Neural crest cell (in vitro differentiated cells): ENCODE results near the gene HLA-DRB1. TPM values are rescaled to one million over a fixed set of nuclear protein-coding genes. Genes with fewer than 3 reads are reported as not detected.
"Not testable (repeated sequence)": the region's sequence is repeated elsewhere in the genome, so short reads cannot be mapped to it uniquely, and the experiment has no call there.

Experiments
- DNase-seq: peaks from one replicate; pipeline ENCODE4 v3.0.0; 2021; ENCODE audit warnings: low read depth, mixed read lengths, low spot score
- H3K27ac Mint-ChIP-seq: one replicate; pipeline ENCODE4 v1.8.0; 2021; ENCODE audit warnings: mild to moderate bottlenecking, mixed read lengths; ENCODE audit not compliant: unreplicated experiment
- H3K27me3 Mint-ChIP-seq: 2 replicates; pipeline ENCODE4 v1.8.0; 2021; ENCODE audit warnings: low read depth, mild to moderate bottlenecking, mixed read lengths
- H3K36me3 Mint-ChIP-seq: 2 replicates; pipeline ENCODE4 v1.8.0; 2021; ENCODE audit warnings: low read depth, mild to moderate bottlenecking, mixed read lengths
- H3K4me1 Mint-ChIP-seq: 2 replicates; pipeline ENCODE4 v1.8.0; 2021; ENCODE audit warnings: mixed read lengths
- H3K4me3 Mint-ChIP-seq: one replicate; pipeline ENCODE4 v1.8.0; 2021; ENCODE audit warnings: mild to moderate bottlenecking, mixed read lengths
- H3K9me3 Mint-ChIP-seq: 2 replicates; pipeline ENCODE4 v1.8.0; 2021; ENCODE audit warnings: mixed read lengths
- long read RNA-seq: library from polyadenylated mRNA; unstranded; transcript quantifications from one replicate; pipeline ENCODE4 v2.0.0, GENCODE V29; 2020
- total RNA-seq: library from RNA; stranded (reverse); gene quantifications from 2 replicates; pipeline ENCODE4 v1.2.1, GENCODE V29; 2021
- TF ChIP-seq, protein P1 (sequence below): fragments of 200-600 bp; sonication (generic); conservative IDR thresholded peaks from 2 replicates; pipeline ENCODE4 v1.5.0; 2021; ENCODE audit warnings: antibody characterized with exemption, mild to moderate bottlenecking

Gene HLA-DRB1
- 0.66 and 0.84 TPM in 2 replicates for total RNA-seq
- long read RNA-seq, result 0 reads

DNA sequence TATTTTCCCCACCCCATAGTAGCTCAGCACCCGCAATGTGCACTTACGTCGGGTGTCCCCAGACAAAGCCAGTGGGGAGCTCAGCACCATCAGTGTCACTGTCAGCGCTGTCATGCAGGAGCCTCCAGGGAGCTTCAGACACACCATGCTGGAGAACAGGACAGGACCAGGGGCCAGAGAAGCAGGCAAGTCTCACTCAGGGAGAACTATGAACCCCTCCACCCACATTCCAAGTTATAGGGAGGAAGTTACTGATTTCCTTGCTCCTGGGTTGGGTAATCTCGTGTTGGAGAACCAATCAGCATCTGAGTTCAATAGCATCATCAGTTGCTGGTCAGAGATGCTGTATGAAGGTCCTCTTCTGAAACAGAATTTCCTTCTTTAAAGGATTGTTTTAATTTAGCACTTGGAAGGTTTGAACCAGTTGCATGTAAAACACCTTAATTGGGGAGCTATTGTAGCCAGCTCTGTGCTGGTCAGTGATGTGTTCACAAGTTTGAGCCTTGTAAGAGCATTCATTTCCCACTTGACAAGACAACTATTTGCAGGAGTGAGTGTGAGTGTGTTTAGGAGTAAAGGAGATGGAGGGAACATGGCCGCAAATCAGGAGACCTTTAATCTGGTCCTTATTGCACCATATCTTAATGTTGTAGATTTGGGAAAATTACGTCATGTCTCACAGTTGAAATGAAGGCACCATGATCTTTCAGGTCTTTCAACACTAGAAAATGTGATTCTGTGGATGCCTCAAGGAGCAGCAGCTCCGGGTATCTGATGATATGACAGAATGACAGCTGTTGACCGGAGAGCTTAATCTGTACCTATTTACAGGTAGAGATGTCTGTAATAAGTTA lies at the start of gene HLA-DRB1:
Gene HLA-DRB1, minus strand, starts transcription at position 253 of the 854 bp plus-strand sequence. Its CDS starts 106 bp downstream, at position 147.
- Mint-ChIP-seq H3K9me3 (no peaks in the 10 kb centered on the region), H3K4me1 (no peaks in the 10 kb centered on the region), H3K27me3 (peaks cover 28% of the 10 kb centered on the region), H3K36me3 (no peaks in the 10 kb centered on the region), H3K27ac (no peak within 1 kb of the TSS), H3K4me3 (no peak within 1 kb of the TSS)
- TF ChIP-seq, protein P1, sequence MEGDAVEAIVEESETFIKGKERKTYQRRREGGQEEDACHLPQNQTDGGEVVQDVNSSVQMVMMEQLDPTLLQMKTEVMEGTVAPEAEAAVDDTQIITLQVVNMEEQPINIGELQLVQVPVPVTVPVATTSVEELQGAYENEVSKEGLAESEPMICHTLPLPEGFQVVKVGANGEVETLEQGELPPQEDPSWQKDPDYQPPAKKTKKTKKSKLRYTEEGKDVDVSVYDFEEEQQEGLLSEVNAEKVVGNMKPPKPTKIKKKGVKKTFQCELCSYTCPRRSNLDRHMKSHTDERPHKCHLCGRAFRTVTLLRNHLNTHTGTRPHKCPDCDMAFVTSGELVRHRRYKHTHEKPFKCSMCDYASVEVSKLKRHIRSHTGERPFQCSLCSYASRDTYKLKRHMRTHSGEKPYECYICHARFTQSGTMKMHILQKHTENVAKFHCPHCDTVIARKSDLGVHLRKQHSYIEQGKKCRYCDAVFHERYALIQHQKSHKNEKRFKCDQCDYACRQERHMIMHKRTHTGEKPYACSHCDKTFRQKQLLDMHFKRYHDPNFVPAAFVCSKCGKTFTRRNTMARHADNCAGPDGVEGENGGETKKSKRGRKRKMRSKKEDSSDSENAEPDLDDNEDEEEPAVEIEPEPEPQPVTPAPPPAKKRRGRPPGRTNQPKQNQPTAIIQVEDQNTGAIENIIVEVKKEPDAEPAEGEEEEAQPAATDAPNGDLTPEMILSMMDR, result no peak
- DNase-seq, result no peak

- Mint-ChIP-seq H3K9me3 (no peaks in the 10 kb centered on the region), H3K4me1 (no peaks in the 10 kb centered on the region), H3K36me3 (no peaks in the 10 kb centered on the region), H3K4me3 (no peak overlapping the region), H3K27me3 (peaks cover 40% of the 10 kb centered on the region), H3K27ac (no peak overlapping the region)
- DNase-seq, result no peak
- TF ChIP-seq, protein P1, result no peak
These were observed 49.0 kb upstream of the HLA-DRB1 start for GRCh38 chr6:32638532-32639219.

- TF ChIP-seq, protein P1, result no peak
- H3K4me3 Mint-ChIP-seq, result no peak overlapping the region
- H3K27me3 Mint-ChIP-seq, result peaks cover 41% of the 10 kb centered on the region
- no peak overlapping the region for H3K27ac Mint-ChIP-seq
- no peaks in the 10 kb centered on the region for H3K9me3 Mint-ChIP-seq
- H3K36me3 Mint-ChIP-seq, result no peaks in the 10 kb centered on the region
- H3K4me1 Mint-ChIP-seq, result no peaks in the 10 kb centered on the region
- DNase-seq, result no peak
These were observed 48.2 kb upstream of the HLA-DRB1 start for GRCh38 chr6:32637883-32638282.

DNA sequence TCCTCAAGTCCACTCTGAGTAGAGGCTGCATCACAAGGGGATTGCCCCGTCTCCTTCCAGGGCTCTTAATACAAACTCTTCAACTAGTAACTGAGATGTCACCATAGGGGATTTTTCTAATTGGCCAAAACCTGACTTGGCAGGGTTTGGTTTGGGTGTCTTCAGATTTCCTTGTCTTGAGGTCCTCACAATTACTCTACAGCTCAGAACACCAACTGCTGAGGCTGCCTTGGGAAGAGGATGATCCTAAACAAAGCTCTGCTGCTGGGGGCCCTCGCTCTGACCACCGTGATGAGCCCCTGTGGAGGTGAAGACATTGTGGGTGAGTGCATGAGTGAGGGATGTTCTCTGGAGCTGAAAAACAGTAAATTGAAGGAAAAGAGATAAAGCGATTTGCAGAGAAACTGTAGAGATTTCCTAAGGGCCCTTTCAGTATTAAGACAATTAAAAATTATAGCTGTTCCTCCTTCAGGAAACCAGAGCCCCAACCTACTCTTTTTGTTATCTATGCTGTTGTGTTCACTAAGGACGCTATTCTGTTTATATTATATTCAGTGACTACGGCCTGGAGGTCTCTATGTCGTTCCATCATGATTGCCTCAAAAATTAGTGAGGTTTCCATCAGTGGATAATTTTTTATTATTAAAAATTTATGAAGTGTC lies 47.7 kb upstream of the HLA-DRB1 start, which contains the start of gene HLA-DQA1:
Gene HLA-DQA1, plus strand, starts transcription at position 188 of the 662 bp plus-strand sequence. Its CDS starts 53 bp downstream, at position 241.
- H3K36me3 Mint-ChIP-seq, result no peaks in the 10 kb centered on the region
- H3K27ac Mint-ChIP-seq, result no peak within 1 kb of the TSS
- H3K9me3 Mint-ChIP-seq, result no peaks in the 10 kb centered on the region
- H3K4me1 Mint-ChIP-seq, result no peaks in the 10 kb centered on the region
- no peak within 1 kb of the TSS for H3K4me3 Mint-ChIP-seq
- DNase-seq, result no peak
- TF ChIP-seq, protein P1, result no peak
- peaks cover 41% of the 10 kb centered on the region for H3K27me3 Mint-ChIP-seq

DNA sequence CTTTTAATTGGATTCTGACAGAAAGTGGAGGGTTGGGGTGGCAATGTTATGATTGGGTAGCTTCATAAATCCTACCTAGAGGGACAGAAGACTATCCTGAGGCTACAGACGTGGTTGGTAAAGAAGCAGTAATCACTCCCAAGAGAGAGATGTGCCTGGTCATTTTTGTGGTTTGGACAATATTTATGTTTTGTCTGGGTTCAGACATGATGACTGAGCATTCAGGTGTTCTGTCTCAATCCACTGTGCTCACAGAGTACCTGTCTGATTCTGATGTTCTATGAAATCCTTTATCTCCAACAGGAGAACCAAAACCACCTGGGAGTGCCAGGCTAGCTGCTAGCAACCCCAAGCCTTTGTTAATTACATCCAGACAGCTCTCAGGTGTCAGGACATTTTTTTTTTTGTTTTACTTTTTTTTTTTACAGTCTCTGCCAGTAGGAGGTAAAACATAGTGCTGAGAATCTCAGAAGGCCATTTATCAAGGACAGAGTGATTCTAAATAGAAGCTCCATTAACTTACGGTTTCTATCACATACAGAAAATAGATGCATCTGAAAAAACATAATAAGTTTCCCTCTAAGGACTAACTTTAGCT lies 46.0 kb upstream of the HLA-DRB1 start:
- DNase-seq, result no peak
- TF ChIP-seq, protein P1, result no peak
- Mint-ChIP-seq H3K9me3 (no peaks in the 10 kb centered on the region), H3K27me3 (peaks cover 38% of the 10 kb centered on the region), H3K4me1 (no peaks in the 10 kb centered on the region), H3K4me3 (no peak overlapping the region), H3K27ac (no peak overlapping the region), H3K36me3 (no peaks in the 10 kb centered on the region)

GRCh38 chr6:32629793-32630192 lies 40.1 kb upstream of the HLA-DRB1 start:
- H3K36me3 Mint-ChIP-seq, DNase-seq, H3K4me1 Mint-ChIP-seq, H3K27ac Mint-ChIP-seq, H3K4me3 Mint-ChIP-seq, H3K27me3 Mint-ChIP-seq, H3K9me3 Mint-ChIP-seq: not testable (repeated sequence)
